HEK293 (cell line): Measurements from ENCODE around the gene BCL11B.

ENCODE experiments used
- CTCF ChIA-PET: fragments of 350-600 bp; formaldehyde crosslinking; extraction: SDS; loops from one replicate; lab custom pipeline; 2021; ENCODE audit warnings: antibody characterized with exemption; lab: Yijun Ruan, JAX
- POLR2A ChIA-PET: fragments of 300-600 bp; formaldehyde crosslinking; extraction: SDS; loops from one replicate; lab custom pipeline; 2020; ENCODE audit warnings: antibody characterized with exemption, inconsistent platforms; lab: Yijun Ruan, JAX
- H3K27ac ChIP-seq: fragments of 200-500 bp; sonication (Bioruptor generic); 2 replicates; pipeline ENCODE4 v1.5.1; 2014; ENCODE audit warnings: low read depth, low read length, control low read depth, inconsistent platforms; ENCODE audit errors: extremely low read depth
- H3K36me3 ChIP-seq, 2 experiments: fragments of 200-500 bp in 1 of 2; sonication (Bioruptor generic) in 1 of 2; 1 replicate in 1 of 2; 2 replicates in 1 of 2; pipeline ENCODE4 v1.5.1; 2014 to 2017; ENCODE audit warnings: inconsistent platforms in 2 of 2, low read length in 2 of 2; ENCODE audit not compliant: control insufficient read depth in 2 of 2, insufficient read depth in 1 of 2
- H3K4me1 ChIP-seq: fragments of 200-500 bp; sonication (Bioruptor generic); 2 replicates; pipeline ENCODE4 v1.5.1; 2014; ENCODE audit warnings: mild to moderate bottlenecking, low read length, inconsistent platforms; ENCODE audit not compliant: control insufficient read depth, insufficient read depth
- H3K4me3 ChIP-seq: 2 replicates; pipeline ENCODE4 v1.5.1; 2011; ENCODE audit warnings: low read depth, mild to moderate bottlenecking, control low read depth, low read length, moderate library complexity
- H3K9me3 ChIP-seq: fragments of 200-500 bp; sonication (Bioruptor generic); 2 replicates; pipeline ENCODE4 v1.5.1; 2014; ENCODE audit warnings: low read depth, low read length, inconsistent platforms; ENCODE audit not compliant: control insufficient read depth, insufficient read depth
- GFI1B ChIP-seq: fragments of 450-650 bp; formaldehyde crosslinking; IDR thresholded peaks from 2 replicates; pipeline ENCODE4 v1.5.1; 2016; ENCODE audit warnings: missing biosample characterization, missing genetic modification characterization
- GLI2 ChIP-seq: fragments of 450-650 bp; formaldehyde crosslinking; IDR thresholded peaks from 2 replicates; pipeline ENCODE4; 2017; ENCODE audit warnings: missing biosample characterization, missing genetic modification characterization, low read depth, borderline replicate concordance
- KLF10 ChIP-seq: fragments of 450-650 bp; IDR thresholded peaks from 2 replicates; pipeline ENCODE4 v1.5.1; 2018; ENCODE audit warnings: missing biosample characterization, mild to moderate bottlenecking, missing genetic modification characterization
- TRIM28 ChIP-seq: IDR thresholded peaks from 2 replicates; pipeline ENCODE4 v1.6.1; 2011; ENCODE audit warnings: low read length, control low read depth, borderline replicate concordance
- ZNF112 ChIP-seq: fragments of 450-650 bp; formaldehyde crosslinking; IDR thresholded peaks from 2 replicates; pipeline ENCODE4 v1.5.0; 2017; ENCODE audit warnings: missing biosample characterization, missing genetic modification characterization
- ZNF114 ChIP-seq: fragments of 450-650 bp; formaldehyde crosslinking; IDR thresholded peaks from 2 replicates; pipeline ENCODE4 v1.5.0; 2017; ENCODE audit warnings: missing biosample characterization, missing genetic modification characterization
- ZNF132 ChIP-seq: fragments of 450-650 bp; formaldehyde crosslinking; IDR thresholded peaks from 2 replicates; pipeline ENCODE4 v1.5.1; 2017; ENCODE audit warnings: missing biosample characterization, missing genetic modification characterization, borderline replicate concordance
- ZNF184 ChIP-seq: fragments of 450-650 bp; IDR thresholded peaks from 2 replicates; pipeline ENCODE4 v1.5.1; 2018; ENCODE audit warnings: missing biosample characterization, mild to moderate bottlenecking, missing genetic modification characterization
- ZNF214 ChIP-seq: fragments of 450-650 bp; formaldehyde crosslinking; IDR thresholded peaks from 2 replicates; pipeline ENCODE4 v1.5.1; 2017; ENCODE audit warnings: missing biosample characterization, mild to moderate bottlenecking, missing genetic modification characterization, borderline replicate concordance
- ZNF266 ChIP-seq: fragments of 450-650 bp; formaldehyde crosslinking; IDR thresholded peaks from 2 replicates; pipeline ENCODE4 v1.5.1; 2016; ENCODE audit warnings: missing biosample characterization, missing genetic modification characterization, low read depth
- ZNF561 ChIP-seq: fragments of 450-650 bp; IDR thresholded peaks from 2 replicates; pipeline ENCODE4 v1.5.1; 2018; ENCODE audit warnings: missing biosample characterization, missing genetic modification characterization, borderline replicate concordance
- ZNF585B ChIP-seq: fragments of 450-650 bp; formaldehyde crosslinking; IDR thresholded peaks from 2 replicates; pipeline ENCODE4 v1.5.1; 2016; ENCODE audit warnings: missing biosample characterization, missing genetic modification characterization
- ZNF623 ChIP-seq: fragments of 450-650 bp; formaldehyde crosslinking; IDR thresholded peaks from 2 replicates; pipeline ENCODE4 v1.5.1; 2016; ENCODE audit warnings: missing biosample characterization, missing genetic modification characterization
- ZSCAN16 ChIP-seq: fragments of 450-650 bp; formaldehyde crosslinking; IDR thresholded peaks from 2 replicates; pipeline ENCODE4 v1.5.1; 2016; ENCODE audit warnings: missing biosample characterization, missing genetic modification characterization
- ZSCAN30 ChIP-seq: fragments of 450-650 bp; IDR thresholded peaks from 2 replicates; pipeline ENCODE4 v1.5.1; 2018; ENCODE audit warnings: missing biosample characterization, mild to moderate bottlenecking, missing genetic modification characterization, moderate library complexity
- ZXDB ChIP-seq: fragments of 450-650 bp; formaldehyde crosslinking; IDR thresholded peaks from 2 replicates; pipeline ENCODE4 v1.5.1; 2016; ENCODE audit warnings: missing biosample characterization, missing genetic modification characterization
- TF ChIP-seq, protein P1 (sequence below): fragments of 450-650 bp; formaldehyde crosslinking; IDR thresholded peaks from 2 replicates; pipeline ENCODE4 v1.5.0; 2017; ENCODE audit warnings: missing biosample characterization, missing genetic modification characterization, borderline replicate concordance
- TF ChIP-seq, protein P2 (sequence below): fragments of 450-650 bp; formaldehyde crosslinking; IDR thresholded peaks from 2 replicates; pipeline ENCODE4 v1.5.1; 2017; ENCODE audit warnings: missing biosample characterization, missing genetic modification characterization

The BCL11B gene

DNA sequence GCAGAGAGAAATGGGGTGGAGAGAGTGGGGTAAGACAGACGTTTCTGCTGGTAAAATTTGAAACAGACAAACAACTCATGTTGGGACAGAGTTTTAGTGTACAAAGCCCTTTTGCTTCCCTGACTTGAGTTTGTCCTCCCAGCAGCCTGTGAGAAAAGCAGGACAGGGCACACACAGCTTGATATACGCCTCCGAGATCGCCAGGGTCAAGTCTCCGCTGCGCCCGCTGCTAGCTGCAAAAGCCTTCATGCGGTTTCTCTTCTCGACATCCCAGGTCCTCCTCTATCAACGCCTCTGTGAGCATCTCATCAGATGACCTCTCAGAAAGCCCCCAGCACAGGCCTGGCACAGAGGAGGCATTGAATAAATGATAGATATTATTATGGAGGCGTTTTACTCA is 9.4 kb upstream of the BCL11B start:
- Histone ChIP-seq H3K9me3 (no peaks in the 10 kb centered on the region), H3K36me3 (no peaks in the 10 kb centered on the region), H3K4me3 (no peak overlapping the region), H3K4me1 (no peaks in the 10 kb centered on the region), H3K27ac (no peak overlapping the region)
- TF ChIP-seq GLI2 (no peak), ZNF585B (no peak), ZNF132 (tag by site-specific recombination) (no peak), GFI1B (tag by site-specific recombination) (no peak), ZNF184 (tag by site-specific recombination) (no peak), ZSCAN30 (tag by site-specific recombination) (no peak)
- ChIA-PET CTCF (no interaction called here), POLR2A (no interaction called here)

DNA sequence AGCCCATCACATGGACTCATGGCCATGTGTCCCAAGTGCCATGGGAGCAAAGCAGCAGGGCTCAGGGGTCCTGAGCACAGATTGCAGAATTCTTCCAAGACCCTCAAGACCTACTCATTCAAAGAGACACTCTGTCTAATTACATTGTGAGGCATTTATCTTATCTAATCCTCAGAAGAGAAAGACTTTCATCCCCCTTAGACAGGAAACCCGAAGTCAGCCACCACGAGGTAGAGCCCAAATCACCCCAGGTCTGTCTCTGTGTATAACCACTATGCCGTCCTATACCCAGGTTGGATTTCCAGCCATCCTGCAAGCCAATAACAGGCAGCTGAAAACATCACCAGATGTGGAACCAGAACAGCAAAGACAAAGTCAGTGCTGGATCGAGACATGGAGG is 8.9 kb upstream of the BCL11B start:
- ChIA-PET CTCF (interaction anchor here (0.9 kb wide), 1 partner anchor 39 kb away, joined by 4 read pairs; no protein-coding TSS in a partner anchor), POLR2A (no interaction called here)
- no peaks in the 10 kb centered on the region for H3K4me1 ChIP-seq
- TF ChIP-seq ZSCAN16 (tag by site-specific recombination), result no peak
- no peak for TF ChIP-seq ZNF623 (tag by site-specific recombination)
- TF ChIP-seq ZNF561 (tag by site-specific recombination), result no peak
- H3K9me3 ChIP-seq, result no peaks in the 10 kb centered on the region
- no peaks in the 10 kb centered on the region for H3K36me3 ChIP-seq
- no peak overlapping the region for H3K27ac ChIP-seq
- no peak overlapping the region for H3K4me3 ChIP-seq

DNA sequence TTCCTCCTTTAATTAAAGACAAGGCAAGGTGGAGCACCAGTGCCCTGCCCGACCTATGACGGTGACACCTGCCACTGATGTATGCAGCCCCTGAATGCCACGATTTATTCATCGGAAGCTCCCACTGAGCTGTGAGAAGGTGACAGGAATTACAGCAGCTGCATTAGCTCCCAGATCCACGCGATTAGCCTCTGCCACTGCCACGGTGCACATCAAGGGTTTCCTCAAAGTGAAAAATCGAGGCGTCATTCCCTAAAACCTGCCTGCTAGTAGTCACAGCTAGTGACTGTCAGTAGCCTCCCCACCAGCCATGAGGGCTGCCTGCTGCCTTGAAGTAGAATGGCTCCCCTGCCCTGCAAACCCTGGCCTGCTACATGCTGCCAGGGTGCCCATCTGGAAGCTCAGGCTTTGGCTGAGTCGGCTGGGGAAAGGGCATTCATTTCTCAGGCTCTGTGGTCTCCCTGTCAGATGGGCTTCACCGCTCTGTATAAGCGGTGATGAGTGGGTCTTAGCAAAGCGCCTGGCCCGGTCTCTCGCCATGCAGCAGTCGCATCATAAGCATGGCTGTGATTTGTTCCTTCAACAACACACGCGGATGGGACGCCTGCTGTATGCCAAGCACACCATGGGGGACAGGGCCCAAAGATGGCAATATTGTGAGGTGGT is 8.2 kb upstream of the BCL11B start:
- ChIA-PET POLR2A (no interaction called here), CTCF (interaction anchor here (0.9 kb wide), 1 partner anchor 40 kb away, joined by 4 read pairs; no protein-coding TSS in a partner anchor)
- no peaks in the 10 kb centered on the region for H3K9me3 ChIP-seq
- no peak overlapping the region for H3K4me3 ChIP-seq
- no peak for TF ChIP-seq ZNF114 (tag by site-specific recombination)
- TF ChIP-seq ZXDB (tag by site-specific recombination), result no peak
- no peaks in the 10 kb centered on the region for H3K36me3 ChIP-seq
- no peaks in the 10 kb centered on the region for H3K4me1 ChIP-seq
- H3K27ac ChIP-seq, result no peak overlapping the region

DNA sequence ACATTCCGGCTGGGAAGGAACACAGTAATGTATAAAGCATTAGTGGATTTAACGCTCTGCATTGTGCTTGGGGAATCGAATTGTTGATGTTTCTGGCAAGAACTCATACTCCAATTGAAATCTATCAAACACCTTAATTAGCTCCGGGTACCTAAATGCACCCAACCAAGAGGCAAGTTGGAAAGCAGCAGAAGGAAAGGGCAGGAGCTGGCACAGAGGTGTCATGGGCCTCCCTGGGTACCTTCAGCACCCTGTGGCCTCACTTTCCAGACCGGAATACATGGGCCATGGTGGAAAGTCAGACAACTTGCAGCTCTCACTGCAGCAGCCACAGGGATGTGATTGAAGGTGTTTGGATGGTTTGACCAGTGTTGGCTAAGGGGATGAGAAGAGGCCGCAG is 6.8 kb upstream of the BCL11B start:
- no peak overlapping the region for H3K4me3 ChIP-seq

More for the DNA sequence above, 6.8 kb upstream of the BCL11B start:
- CTCF ChIA-PET, result interaction anchor here (1.3 kb wide), 1 partner anchor 110 kb away, joined by 3 read pairs; no protein-coding TSS in a partner anchor
- Histone ChIP-seq H3K4me1 (no peaks in the 10 kb centered on the region; the same call in 1 of the 2 replicates), H3K36me3 (no peaks in the 10 kb centered on the region), H3K27ac (no peak overlapping the region), H3K9me3 (no peaks in the 10 kb centered on the region)
- POLR2A ChIA-PET, result no interaction called here
- TF ChIP-seq, protein P1, sequence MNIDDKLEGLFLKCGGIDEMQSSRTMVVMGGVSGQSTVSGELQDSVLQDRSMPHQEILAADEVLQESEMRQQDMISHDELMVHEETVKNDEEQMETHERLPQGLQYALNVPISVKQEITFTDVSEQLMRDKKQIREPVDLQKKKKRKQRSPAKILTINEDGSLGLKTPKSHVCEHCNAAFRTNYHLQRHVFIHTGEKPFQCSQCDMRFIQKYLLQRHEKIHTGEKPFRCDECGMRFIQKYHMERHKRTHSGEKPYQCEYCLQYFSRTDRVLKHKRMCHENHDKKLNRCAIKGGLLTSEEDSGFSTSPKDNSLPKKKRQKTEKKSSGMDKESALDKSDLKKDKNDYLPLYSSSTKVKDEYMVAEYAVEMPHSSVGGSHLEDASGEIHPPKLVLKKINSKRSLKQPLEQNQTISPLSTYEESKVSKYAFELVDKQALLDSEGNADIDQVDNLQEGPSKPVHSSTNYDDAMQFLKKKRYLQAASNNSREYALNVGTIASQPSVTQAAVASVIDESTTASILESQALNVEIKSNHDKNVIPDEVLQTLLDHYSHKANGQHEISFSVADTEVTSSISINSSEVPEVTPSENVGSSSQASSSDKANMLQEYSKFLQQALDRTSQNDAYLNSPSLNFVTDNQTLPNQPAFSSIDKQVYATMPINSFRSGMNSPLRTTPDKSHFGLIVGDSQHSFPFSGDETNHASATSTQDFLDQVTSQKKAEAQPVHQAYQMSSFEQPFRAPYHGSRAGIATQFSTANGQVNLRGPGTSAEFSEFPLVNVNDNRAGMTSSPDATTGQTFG (tag by site-specific recombination), result no peak
- TF ChIP-seq ZNF214 (no peak), KLF10 (tag by site-specific recombination) (no peak), ZNF112 (tag by site-specific recombination) (no peak), ZNF266 (no peak), ZNF184 (tag by site-specific recombination) (no peak), TRIM28 (no peak), ZNF585B (no peak)
- TF ChIP-seq, protein P2, sequence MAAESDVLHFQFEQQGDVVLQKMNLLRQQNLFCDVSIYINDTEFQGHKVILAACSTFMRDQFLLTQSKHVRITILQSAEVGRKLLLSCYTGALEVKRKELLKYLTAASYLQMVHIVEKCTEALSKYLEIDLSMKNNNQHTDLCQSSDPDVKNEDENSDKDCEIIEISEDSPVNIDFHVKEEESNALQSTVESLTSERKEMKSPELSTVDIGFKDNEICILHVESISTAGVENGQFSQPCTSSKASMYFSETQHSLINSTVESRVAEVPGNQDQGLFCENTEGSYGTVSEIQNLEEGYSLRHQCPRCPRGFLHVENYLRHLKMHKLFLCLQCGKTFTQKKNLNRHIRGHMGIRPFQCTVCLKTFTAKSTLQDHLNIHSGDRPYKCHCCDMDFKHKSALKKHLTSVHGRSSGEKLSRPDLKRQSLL, result no peak
